Spinal cord (tissue), 10 donors: Measurements from ENCODE around the gene JSRP1. TPM values are rescaled to one million over a fixed set of nuclear protein-coding genes. Genes with fewer than 3 reads are reported as not detected.
A peak's percentile ranks its signal among the peaks of the same experiment; 100 is the strongest.

Experiments
- DNase-seq, 6 donors: peaks; one replicate each; pipeline versions ENCODE4 v3.0.0 to v3.0.0-alpha.2; 2013 to 2015; ENCODE audit warnings: low spot score in 6 of 6, low read depth in 4 of 6
- H3K27ac ChIP-seq: one replicate; pipeline ENCODE4 v1.5.1; 2013; ENCODE audit warnings: low read depth, low read length, control low read depth
- H3K27me3 ChIP-seq: one replicate; pipeline ENCODE4 v1.6.1; 2013; ENCODE audit warnings: low read length; ENCODE audit not compliant: control insufficient read depth, insufficient read depth
- H3K36me3 ChIP-seq: one replicate; pipeline ENCODE4 v1.6.1; 2013; ENCODE audit warnings: low read length; ENCODE audit not compliant: control insufficient read depth, insufficient read depth
- H3K4me1 ChIP-seq: one replicate; pipeline ENCODE4 v1.6.1; 2013; ENCODE audit warnings: low read length; ENCODE audit not compliant: control insufficient read depth, insufficient read depth
- H3K4me3 ChIP-seq: one replicate; pipeline ENCODE4 v1.5.1; 2013; ENCODE audit warnings: low read depth, low read length, control low read depth
- H3K9me3 ChIP-seq: one replicate; pipeline ENCODE4 v1.6.1; 2013; ENCODE audit warnings: low read length; ENCODE audit not compliant: control insufficient read depth, insufficient read depth
- WGBS: methylation state at CpG from one replicate; pipeline ENCODE4 v1.1.5; 2013; ENCODE audit warnings: missing lambda C conversion rate; ENCODE audit not compliant: insufficient coverage; 5-methylcytosine and 5-hydroxymethylcytosine counted together
- polyA plus RNA-seq, 2 donors: library from polyadenylated mRNA; unstranded; fragments of 120-200 nt; gene quantifications; one replicate each; pipeline ENCODE4 v1.2.1, GENCODE V29; 2013; ENCODE audit not compliant: insufficient read length in 2 of 2
- total RNA-seq, 2 donors: library from RNA; depleted of rRNA in 1 of 2; stranded (reverse); fragments of 120-200 nt in 1 of 2; fragments of >200 nt in 1 of 2; gene quantifications; one replicate each; pipeline versions ENCODE4 v1.2.3 to v1.2.4, GENCODE V29; 2013 to 2014
- donor health status: healthy.

Gene JSRP1
- total and polyA plus RNA-seq, 4 donors = 0.33 to 0.90 (median 0.72) TPM

DNA sequence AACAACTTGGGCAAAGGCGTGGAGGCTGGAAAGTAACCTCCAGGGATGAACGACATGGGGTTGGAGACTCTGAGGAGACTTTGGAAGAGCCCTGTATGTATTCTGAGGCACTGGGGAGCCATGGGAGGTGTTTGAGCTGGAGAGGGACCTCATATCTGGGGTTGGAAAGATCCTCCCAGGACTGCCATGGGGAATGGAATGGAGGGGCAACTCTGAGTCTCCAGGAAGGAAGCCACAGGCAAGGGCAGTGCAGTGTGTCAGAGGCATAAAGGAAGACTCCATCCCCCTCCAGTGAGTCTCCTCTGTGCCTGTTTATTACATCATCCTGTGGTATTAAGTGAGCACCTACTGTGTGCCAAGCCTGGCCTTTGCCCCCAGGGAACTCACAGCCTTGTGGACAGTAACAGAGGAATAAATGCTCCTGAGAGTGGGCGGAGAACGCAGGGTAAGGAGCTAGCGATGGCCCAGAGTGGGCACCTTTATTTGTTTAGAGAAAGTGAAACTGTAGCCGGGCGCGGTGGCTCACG, 18.0 kb upstream of the JSRP1 start:
- Histone ChIP-seq H3K36me3 (peaks cover 69% of the 10 kb centered on the region), H3K27ac (peak overlapping the region; percentile 7), H3K9me3 (no peaks in the 10 kb centered on the region), H3K27me3 (no peaks in the 10 kb centered on the region), H3K4me3 (no peak overlapping the region), H3K4me1 (peaks cover 52% of the 10 kb centered on the region)
- WGBS = 87% methylated on average over 5 of the region's 9 CpGs
- DNase-seq = no peak

DNA sequence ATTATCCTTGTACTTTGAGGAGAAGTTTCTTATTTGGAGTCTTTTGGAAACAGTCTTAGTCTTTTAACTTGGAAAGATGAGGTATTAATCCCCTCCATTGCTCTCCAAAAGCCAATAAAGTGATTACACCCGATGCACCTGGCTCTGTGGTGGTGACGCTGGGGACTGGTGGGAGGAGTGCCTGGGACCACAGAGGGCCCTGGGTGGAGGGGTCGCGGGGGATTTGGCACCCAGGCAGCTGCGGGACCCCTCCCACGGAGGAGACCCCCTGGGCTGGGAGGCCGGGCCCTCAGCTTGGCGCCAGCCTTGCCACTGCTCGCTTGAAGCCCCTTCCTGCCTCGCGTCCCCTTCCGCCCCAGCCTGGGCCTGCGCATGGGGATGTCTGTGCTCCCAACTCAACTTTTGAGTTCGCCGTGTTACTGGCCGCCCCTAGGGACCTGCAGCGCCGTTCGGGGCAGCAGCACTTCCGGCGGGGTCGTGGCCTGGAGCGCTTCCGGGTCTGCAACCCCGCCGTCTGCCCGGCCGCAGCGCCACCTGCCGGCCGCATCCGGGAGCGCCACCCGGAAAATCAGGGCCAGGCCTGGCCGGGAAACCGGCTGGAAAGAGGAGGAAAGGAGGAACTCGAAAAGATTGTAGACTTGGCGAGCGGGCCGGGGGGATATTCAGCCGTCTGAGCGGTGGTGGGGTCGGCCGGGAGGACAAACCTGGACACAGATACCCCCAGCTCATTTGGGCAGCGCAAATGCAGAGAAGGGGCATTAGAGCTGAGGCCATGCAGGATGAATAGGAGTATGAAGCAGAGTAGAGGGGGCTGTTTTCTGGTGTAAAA, 17.4 kb upstream of the JSRP1 start:
- no peak overlapping the region for H3K4me3 ChIP-seq
- H3K27ac ChIP-seq = peak overlapping the region; percentile 7
- peaks cover 52% of the 10 kb centered on the region for H3K4me1 ChIP-seq
- H3K9me3 ChIP-seq = no peaks in the 10 kb centered on the region
- 10% methylated on average over 45 of the region's 45 CpGs for WGBS
- no peaks in the 10 kb centered on the region for H3K27me3 ChIP-seq
- peaks cover 65% of the 10 kb centered on the region for H3K36me3 ChIP-seq
- DNase-seq = peak in 2 of 6 donors; percentile 79 to 81

DNA sequence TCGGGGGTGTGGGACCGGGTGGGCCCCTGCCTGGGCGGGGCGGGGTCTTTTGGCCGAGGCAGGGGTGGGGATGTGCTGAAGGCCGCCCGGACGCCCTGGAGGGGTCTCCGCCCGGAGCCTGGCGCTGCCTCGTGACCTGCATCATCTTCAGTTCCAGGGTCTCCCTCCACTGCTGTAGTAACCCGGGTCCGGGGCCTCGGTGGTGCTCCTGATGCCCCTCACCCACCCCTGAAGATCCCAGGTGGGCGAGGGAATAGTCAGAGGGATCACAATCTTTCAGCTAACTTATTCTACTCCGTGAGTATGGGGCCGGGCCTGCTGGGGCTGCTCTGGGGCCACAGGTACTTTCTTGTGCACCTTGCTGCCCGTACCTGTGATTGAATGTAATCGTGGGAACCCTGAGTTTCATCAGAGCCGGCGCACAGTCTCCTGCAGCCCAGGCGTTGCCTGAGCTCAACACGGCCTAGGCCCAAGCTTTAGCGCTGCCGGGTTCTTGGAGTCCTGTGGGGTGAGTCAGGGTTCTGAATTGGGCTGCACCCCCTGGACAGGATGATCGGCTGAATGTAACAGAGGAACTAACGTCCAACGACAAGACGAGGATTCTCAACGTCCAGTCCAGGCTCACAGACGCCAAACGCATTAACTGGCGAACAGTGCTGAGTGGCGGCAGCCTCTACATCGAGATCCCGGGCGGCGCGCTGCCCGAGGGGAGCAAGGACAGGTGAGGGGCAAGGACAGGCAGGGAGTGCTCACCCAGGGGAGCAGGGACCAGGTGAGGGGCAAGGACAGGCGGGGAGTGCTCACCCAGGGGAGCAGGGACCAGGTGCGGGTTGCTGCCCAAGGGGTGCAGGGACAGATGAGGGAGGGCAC, 15.3 kb upstream of the JSRP1 start:
- Histone ChIP-seq H3K27ac (peak overlapping the region; percentile 88), H3K4me1 (peaks cover 63% of the 10 kb centered on the region), H3K4me3 (peak overlapping the region; percentile 96), H3K27me3 (no peaks in the 10 kb centered on the region), H3K9me3 (no peaks in the 10 kb centered on the region), H3K36me3 (peaks cover 54% of the 10 kb centered on the region)
- WGBS = 35% methylated on average over 42 of the region's 43 CpGs
- DNase-seq = no peak

DNA sequence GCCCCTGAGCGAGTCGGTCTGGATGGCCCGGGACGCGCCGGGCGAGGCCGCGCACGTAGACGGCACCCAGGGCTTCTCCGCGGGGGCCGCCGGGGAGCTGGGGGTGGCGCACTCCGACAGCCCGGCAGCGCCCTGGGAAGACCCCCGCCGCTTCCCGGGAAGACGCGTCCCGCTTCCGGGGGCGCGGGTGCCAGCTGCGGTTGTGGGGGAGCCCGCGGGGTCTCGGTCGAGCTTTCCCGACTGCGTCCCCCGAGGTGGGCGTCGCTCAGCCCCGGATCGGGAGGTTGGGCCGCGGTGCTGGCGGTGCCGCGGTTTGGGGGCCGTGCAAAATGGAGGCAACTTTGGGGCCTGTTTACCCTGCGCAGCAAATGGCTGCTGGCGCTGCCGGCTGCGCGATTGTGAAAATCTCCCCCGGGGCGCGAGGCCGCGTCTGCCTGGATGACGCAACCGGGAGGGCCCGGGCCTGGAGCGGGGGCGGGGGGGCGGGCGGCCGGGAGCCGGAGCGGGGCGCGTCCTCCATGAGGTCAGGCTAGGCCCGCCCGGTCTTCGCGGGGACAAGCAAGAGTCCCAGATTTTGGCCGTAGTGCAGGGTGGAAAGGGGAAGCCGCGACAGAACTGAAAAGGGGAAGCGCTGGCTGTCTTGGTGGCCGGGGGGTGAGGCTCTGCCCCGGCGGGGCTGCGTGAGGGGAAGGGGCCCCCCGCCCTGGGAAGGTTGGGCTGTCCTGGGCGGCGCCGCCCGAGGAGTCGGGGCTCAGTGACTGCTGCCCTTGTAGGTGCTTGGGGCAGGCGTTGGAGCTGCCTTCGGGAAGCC, 14.4 kb upstream of the JSRP1 start:
- no peaks in the 10 kb centered on the region for H3K9me3 ChIP-seq
- DNase-seq = peak in 2 of 6 donors; percentile 83 to 86
- H3K27me3 ChIP-seq = no peaks in the 10 kb centered on the region
- H3K4me1 ChIP-seq = peaks cover 61% of the 10 kb centered on the region
- peak overlapping the region; percentile 96 for H3K27ac ChIP-seq
- peak overlapping the region; percentile 96 for H3K4me3 ChIP-seq
- peaks cover 47% of the 10 kb centered on the region for H3K36me3 ChIP-seq
- under 1% methylated on average over 88 of the region's 88 CpGs for WGBS

DNA sequence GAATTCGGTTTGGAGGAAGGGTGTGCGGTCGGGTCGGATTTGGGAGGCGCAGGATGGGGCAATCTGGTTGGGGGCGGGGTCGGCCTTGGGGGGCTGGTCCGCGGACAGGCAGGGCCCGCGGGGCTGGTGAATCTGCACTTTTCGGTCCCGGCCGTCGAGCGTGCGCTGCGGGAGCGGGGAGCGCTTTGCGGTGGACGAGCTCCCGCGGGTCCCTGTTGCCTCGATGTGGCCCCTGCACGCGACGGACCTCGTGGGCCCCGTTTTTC, 13.9 kb upstream of the JSRP1 start:
- no peak for DNase-seq
- H3K9me3 ChIP-seq = no peaks in the 10 kb centered on the region
- H3K27me3 ChIP-seq = no peaks in the 10 kb centered on the region
- H3K36me3 ChIP-seq = peaks cover 41% of the 10 kb centered on the region
- peak overlapping the region; percentile 96 for H3K27ac ChIP-seq
- H3K4me1 ChIP-seq = peaks cover 56% of the 10 kb centered on the region
- H3K4me3 ChIP-seq = peak overlapping the region; percentile 96
- WGBS = 0% methylated on average over 30 of the region's 30 CpGs

DNA sequence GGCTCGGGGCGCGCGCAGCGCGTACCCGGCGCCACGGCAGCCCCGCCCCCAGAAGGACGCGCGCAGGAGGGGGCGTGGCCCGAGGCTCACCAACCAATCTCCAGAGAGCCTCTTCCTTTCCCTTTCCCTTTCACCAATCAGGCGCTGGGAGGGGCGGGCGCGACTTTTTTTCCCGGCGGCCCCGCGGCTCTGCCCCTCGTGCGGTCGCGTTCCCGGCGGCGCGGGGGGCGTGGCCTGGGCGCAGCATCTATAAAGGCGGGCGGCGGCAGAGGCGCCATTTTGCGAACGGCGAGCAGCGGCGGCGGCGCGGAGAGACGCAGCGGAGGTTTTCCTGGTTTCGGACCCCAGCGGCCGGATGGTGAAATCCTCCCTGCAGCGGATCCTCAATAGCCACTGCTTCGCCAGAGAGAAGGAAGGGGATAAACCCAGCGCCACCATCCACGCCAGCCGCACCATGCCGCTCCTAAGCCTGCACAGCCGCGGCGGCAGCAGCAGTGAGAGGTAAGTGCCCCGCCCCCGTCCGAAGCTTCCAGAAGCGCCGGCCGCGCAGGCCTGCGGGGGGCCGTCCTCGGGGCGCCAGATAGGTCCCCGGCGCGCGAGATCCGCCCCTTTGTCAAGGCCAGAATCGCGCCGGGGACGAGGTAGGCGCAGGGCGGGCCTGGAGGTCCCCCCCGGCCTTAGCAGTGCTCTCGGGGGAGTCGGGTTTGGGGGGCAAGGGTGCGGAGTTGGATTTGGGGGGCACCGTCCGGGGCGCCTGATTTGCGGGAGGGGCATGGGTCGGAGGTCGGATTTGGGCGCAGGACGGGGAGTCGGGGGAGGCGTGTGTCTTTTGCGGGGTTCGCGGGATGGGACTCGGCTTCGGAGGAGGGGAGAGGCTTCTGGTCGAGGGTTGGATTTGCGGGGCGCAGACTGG, 13.3 kb upstream of the JSRP1 start:
- Histone ChIP-seq H3K4me3 (peak overlapping the region; percentile 96), H3K27me3 (no peaks in the 10 kb centered on the region), H3K36me3 (peaks cover 37% of the 10 kb centered on the region), H3K27ac (peak overlapping the region; percentile 96), H3K9me3 (no peaks in the 10 kb centered on the region), H3K4me1 (peaks cover 52% of the 10 kb centered on the region)
- DNase-seq = peak; percentile 91 to 99 (median 94)
- WGBS = 0% methylated on average over 103 of the region's 103 CpGs

DNA sequence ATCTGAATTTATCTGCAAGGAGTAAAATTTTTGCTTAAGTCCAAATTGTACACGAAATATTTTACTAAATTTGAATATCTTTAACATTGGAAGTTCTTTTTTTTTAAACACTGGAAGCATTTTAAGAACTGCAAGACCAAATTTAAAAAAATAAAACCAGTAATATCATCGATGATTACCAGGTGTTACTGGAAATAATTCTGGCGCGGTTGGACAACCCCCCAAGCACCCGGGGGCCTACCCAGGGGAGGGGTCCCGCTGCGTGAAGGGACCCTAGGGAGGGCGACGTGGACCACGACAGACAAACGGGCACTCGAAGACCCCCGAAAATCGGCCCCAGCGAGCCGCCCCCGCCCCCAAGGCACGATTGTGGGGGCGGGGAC, 12.6 kb upstream of the JSRP1 start:
- WGBS = 0% methylated on average over 17 of the region's 19 CpGs
- peak overlapping the region; percentile 71 for H3K27ac ChIP-seq
- peaks cover 45% of the 10 kb centered on the region for H3K4me1 ChIP-seq
- peaks cover 30% of the 10 kb centered on the region for H3K36me3 ChIP-seq
- peak overlapping the region; percentile 86 for H3K4me3 ChIP-seq
- no peaks in the 10 kb centered on the region for H3K27me3 ChIP-seq
- no peak for DNase-seq
- H3K9me3 ChIP-seq = no peaks in the 10 kb centered on the region

DNA sequence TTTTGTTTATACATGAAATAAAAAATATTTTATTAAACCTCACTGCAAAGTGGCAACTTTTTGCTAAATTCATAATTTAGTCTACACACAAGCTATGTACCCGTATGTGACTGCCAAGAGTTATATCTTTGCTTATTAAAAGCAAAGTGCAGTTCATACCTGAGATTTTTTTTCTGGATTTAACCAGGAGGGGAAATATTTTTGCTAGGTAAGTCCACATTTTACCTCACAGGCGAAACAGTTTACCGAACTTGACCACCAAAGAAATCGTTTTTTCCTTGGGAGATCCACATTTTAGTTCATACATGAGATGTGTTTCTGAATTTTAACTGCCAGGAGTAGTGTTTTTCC, 12.2 kb upstream of the JSRP1 start:
- Histone ChIP-seq H3K4me1 (peaks cover 41% of the 10 kb centered on the region), H3K36me3 (peaks cover 26% of the 10 kb centered on the region), H3K9me3 (no peaks in the 10 kb centered on the region), H3K27me3 (no peaks in the 10 kb centered on the region), H3K27ac (no peak overlapping the region), H3K4me3 (peak overlapping the region; percentile 86)
- no peak for DNase-seq
- no CpG with 5 or more reads among the region's 4 CpGs for WGBS
